Adrenal gland (tissue), 12 donors: ENCODE data around the gene ABCA5. TPM values are rescaled to one million over a fixed set of nuclear protein-coding genes. Genes with fewer than 3 reads are reported as not detected.
"Not testable (repeated sequence)": the region's sequence is repeated elsewhere in the genome, so short reads cannot be mapped to it uniquely, and the experiment has no call there.

Experiments
- DNase-seq, 7 donors: peaks; one replicate each; pipeline ENCODE4 v3.0.0-alpha.2; 2019 to 2020
- H3K27ac ChIP-seq, 5 donors: fragments of 200-600 bp; sonication (generic) in 4 of 5; 1 replicate in 3 of 5; 2 replicates in 2 of 5; pipeline versions ENCODE4 v1.5.1 to v1.8.0; 2016 to 2020; ENCODE audit warnings: mild to moderate bottlenecking in 1 of 5
- H3K27me3 ChIP-seq: fragments of 200-600 bp; 2 replicates; pipeline ENCODE4 v1.8.0; 2021
- H3K36me3 ChIP-seq, 2 donors: fragments of 200-600 bp; replicated peaks in 1 of 2; 1 replicate in 1 of 2; 2 replicates in 1 of 2; pipeline versions ENCODE4 v1.5.1 to v1.8.0; 2018 to 2022
- H3K4me1 ChIP-seq, 2 donors: fragments of 200-600 bp; replicated peaks in 1 of 2; 1 replicate in 1 of 2; 2 replicates in 1 of 2; pipeline versions ENCODE4 v1.5.1 to v1.8.0; 2018 to 2021
- H3K4me3 ChIP-seq, 4 donors: fragments of 200-600 bp; sonication (generic) in 3 of 4; one replicate each; pipeline ENCODE4 v1.5.1; 2016 to 2018
- H3K9me3 ChIP-seq, 3 donors: fragments of 200-600 bp; sonication (generic) in 1 of 3; replicated peaks in 1 of 3; 1 replicate in 2 of 3; 2 replicates in 1 of 3; pipeline versions ENCODE4 v1.5.1 to v1.8.0; 2016 to 2021
- CTCF ChIP-seq, 6 experiments: fragments of 450-650 bp in 4 of 6; fragments of 200-600 bp in 2 of 6; sonication (generic) in 1 of 6; IDR thresholded peaks; 1 replicate in 5 of 6; 2 replicates in 1 of 6; pipeline versions ENCODE4 v1.5.1 to v1.8.0; 2016 to 2021; ENCODE audit warnings: antibody characterized with exemption in 6 of 6, mild to moderate bottlenecking in 2 of 6, moderate library complexity in 1 of 6
- POLR2A ChIP-seq, 2 donors: fragments of 450-650 bp; IDR thresholded peaks; one replicate each; pipeline ENCODE4 v1.6.1; 2017; ENCODE audit warnings: antibody characterized with exemption in 2 of 2, mild to moderate bottlenecking in 2 of 2, moderate library complexity in 1 of 2
- WGBS, 4 donors: extraction: QIAGEN DNeasy Blood & Tissue Kit in 2 of 4; methylation state at CpG; one replicate each; pipeline versions ENCODE4 v1.1.5 to v1.1.7; 2013 to 2017; 5-methylcytosine and 5-hydroxymethylcytosine counted together
- intact Hi-C, 2 donors: fragments of 100-400 bp; cut with DNase I; formaldehyde crosslinking; loops; one replicate each; pipeline versions ENCODE4 v1.14.1 to v1.15.0; 2022 to 2023
- polyA plus RNA-seq, 3 donors: library from polyadenylated mRNA; stranded (reverse); fragments of 200-250 nt in 2 of 3; fragments of 350-450 nt in 1 of 3; fragmentation: Illumina TruSeq in 1 of 3; extraction: RNeasy Lipid Tissue Mini Kit (QIAGEN cat#74804) in 1 of 3; gene quantifications; one replicate each; pipeline ENCODE4 v1.2.3, GENCODE V29; 2013 to 2014
- small RNA-seq, 2 donors: library from RNA; depleted of rRNA; stranded (forward); fragments of <200 nt; gene quantifications; one replicate each; pipeline ENCODE3, GENCODE V24; 2016
- total RNA-seq, 9 donors: library from RNA; depleted of rRNA in 4 of 9; stranded (reverse); fragments of >200 nt in 4 of 9; fragments of 120-200 nt in 1 of 9; fragmentation: NEBNext Ultra II Directional in 1 of 9; extraction: Animal tissue kit (Norgen Biotek cat#: 25700) in 1 of 9; gene quantifications; one replicate each; pipeline versions ENCODE4 v1.1.0 to v1.2.4, GENCODE V29; 2013 to 2023
- donor health status: healthy with polysubstance abuse.
- donor health status: Bipolar disorder and iron deficiency.
- donor health status: DM: yes; HTN: yes; CAD: no.
- donor health status: DM: no; HTN: no; CAD: no.
- donor health status: DM: no; HTN: no; CAD: no.
- donor health status: DM: yes; HTN: yes; CAD: no.

Gene ABCA5
- total and polyA plus RNA-seq, 12 donors = 21.5 to 142 (median 40.7) TPM

DNA sequence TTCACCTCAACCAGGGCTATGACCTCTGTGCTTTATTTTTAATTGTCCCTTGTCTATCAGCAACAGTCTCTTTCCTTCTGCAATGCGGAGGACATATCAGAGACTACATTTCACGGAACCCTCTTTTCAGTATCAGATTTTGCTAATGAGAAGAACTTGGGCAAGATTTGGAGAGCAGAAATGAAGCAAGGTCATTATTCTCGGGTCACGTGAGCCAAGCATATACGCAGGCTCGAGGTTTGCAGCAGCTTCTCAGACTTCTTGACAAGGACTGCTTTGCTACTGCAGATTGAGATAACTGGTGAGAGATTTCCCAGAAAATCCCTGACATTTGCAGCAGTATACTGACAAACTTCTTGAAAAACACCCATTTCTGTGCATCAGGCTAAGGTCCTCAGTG, 128.7 kb downstream of the ABCA5 start:
- no peaks in the 10 kb centered on the region for H3K27me3 ChIP-seq
- no peaks in the 10 kb centered on the region for H3K4me1 ChIP-seq
- no peak overlapping the region for H3K27ac ChIP-seq
- no peak overlapping the region for H3K4me3 ChIP-seq
- H3K9me3 ChIP-seq = no peaks in the 10 kb centered on the region
- 81 to 96% (median 89%) methylated on average over 6 of the region's 6 CpGs for WGBS, 4 donors
- no peaks in the 10 kb centered on the region for H3K36me3 ChIP-seq
- TF ChIP-seq POLR2A (IDR thresholded peaks at IDR 0.05) (no peak), CTCF (IDR thresholded peaks at IDR 0.05) (no peak)
- DNase-seq = no peak
- intact Hi-C loops = no loop called here

GRCh38 chr17:69196105-69196653, 130.8 kb downstream of the ABCA5 start:
- H3K27ac ChIP-seq, H3K27me3 ChIP-seq, H3K4me1 ChIP-seq, DNase-seq, H3K4me3 ChIP-seq, H3K36me3 ChIP-seq, H3K9me3 ChIP-seq, intact Hi-C loops: not testable (repeated sequence)
- 81 to 99% (median 97%) methylated on average over 7 to 39 of the region's 40 CpGs for WGBS, 4 donors

Small RNAs within 50 kb of the gene (small RNA-seq; reads per million reads assigned to genes)
- gene RF00561 (0 reads per million in 2 donors), gene SNRPGP4 (0 reads per million in 2 donors)

Other genes starting within 250 kb of the ABCA5 start
- gene ABCA6, start 185.2 kb downstream of the ABCA5 start, total RNA-seq = 10 to 100 TPM in 7 of 9 donors, 1 to 10 TPM in 2; 8.6 to 45.4 (median 19.1) TPM
- gene ABCA6, start 185.2 kb downstream of the ABCA5 start, polyA plus RNA-seq = 10 to 100 TPM in 2 of 3 donors, 1 to 10 TPM in 1; 5.4 to 11.6 (median 11.6) TPM
- gene ABCA10, start 98.3 kb downstream of the ABCA5 start, total RNA-seq = 10 to 100 TPM in 1 of 9 donors, 1 to 10 TPM in 7, under 1 TPM in 1; 0.24 to 15.1 (median 2.5) TPM
- gene ABCA10, start 98.3 kb downstream of the ABCA5 start, polyA plus RNA-seq = 10 to 100 TPM in 2 of 3 donors, 1 to 10 TPM in 1; 2.8 to 28.2 (median 19.4) TPM
- 1 to 10 TPM in 7 of 9 donors, under 1 TPM in 2; 0.53 to 7.0 (median 1.7) TPM for gene MAP2K6, start 87.6 kb upstream of the ABCA5 start, total RNA-seq
- gene MAP2K6, start 87.6 kb upstream of the ABCA5 start, polyA plus RNA-seq = 1 to 10 TPM; 1.8 to 2.2 (median 2.0) TPM